OCI-LY7 (cell line): Measurements from ENCODE around the gene RBM26. TPM values are rescaled to one million over a fixed set of nuclear protein-coding genes. Genes with fewer than 3 reads are reported as not detected.

Source experiments
- BruUV-seq: library from RNA; stranded (reverse); fragments of 400-500 nt; replicated peaks from 2 replicates; lab custom pipeline; 2021; lab: Mats Ljungman, UMichigan
- CTCF ChIA-PET: fragments of 300-600 bp; sonication (Branson Sonifier 250); formaldehyde crosslinking; loops from one replicate; lab custom pipeline; 2022; ENCODE audit warnings: antibody characterized with exemption; ENCODE audit not compliant: unreplicated experiment; lab: Charles Lee
- POLR2A ChIA-PET: fragments of 300-600 bp; sonication (Branson Sonifier 250); formaldehyde crosslinking; loops from one replicate; lab custom pipeline; 2022; ENCODE audit warnings: antibody characterized with exemption; lab: Charles Lee
- DNase-seq: peaks from one replicate; pipeline ENCODE4 v3.0.0-alpha.2; 2015; ENCODE audit warnings: low spot score
- H2AFZ ChIP-seq: fragments of 200-600 bp; sonication (generic), shearing (Covaris generic); 2 replicates; pipeline ENCODE4 v1.6.1; 2014; ENCODE audit warnings: mild to moderate bottlenecking, antibody characterized with exemption, low read length, moderate library complexity
- H3K27ac ChIP-seq: fragments of 200-600 bp; sonication (generic); 2 replicates; pipeline ENCODE4 v1.5.1; 2014; ENCODE audit warnings: mixed run types, low read depth, mild to moderate bottlenecking, moderate library complexity, low read length, inconsistent platforms; ENCODE audit not compliant: poor library complexity, severe bottlenecking
- H3K36me3 ChIP-seq: fragments of 200-600 bp; sonication (generic); 2 replicates; pipeline ENCODE4 v1.6.1; 2014; ENCODE audit warnings: mild to moderate bottlenecking, antibody characterized with exemption, low read length, moderate library complexity, mixed read lengths; ENCODE audit not compliant: insufficient read depth
- H3K4me1 ChIP-seq: fragments of 200-600 bp; sonication (generic); 2 replicates; pipeline ENCODE4 v1.5.1; 2014; ENCODE audit warnings: mild to moderate bottlenecking, low read length; ENCODE audit not compliant: insufficient read depth, poor library complexity, severe bottlenecking
- H3K4me2 ChIP-seq: fragments of 200-600 bp; sonication (generic); 2 replicates; pipeline ENCODE4 v1.6.1; 2014; ENCODE audit warnings: mild to moderate bottlenecking, low read length
- H3K4me3 ChIP-seq: fragments of 200-600 bp; sonication (generic); 2 replicates; pipeline ENCODE4 v1.5.1; 2014; ENCODE audit warnings: mild to moderate bottlenecking, low read depth, low read length; ENCODE audit not compliant: poor library complexity, severe bottlenecking
- H3K79me2 ChIP-seq: fragments of 200-600 bp; sonication (generic); 2 replicates; pipeline ENCODE4 v1.6.1; 2016; ENCODE audit warnings: low read depth, mild to moderate bottlenecking, low read length, moderate library complexity, mixed read lengths; ENCODE audit not compliant: insufficient read depth
- H3K9me2 ChIP-seq: fragments of 200-600 bp; sonication (generic); 2 replicates; pipeline ENCODE4 v1.6.1; 2016; ENCODE audit warnings: mild to moderate bottlenecking, low read length, mixed read lengths; ENCODE audit not compliant: insufficient read depth
- H3K9me3 ChIP-seq: fragments of 200-600 bp; sonication (generic); 2 replicates; pipeline ENCODE4 v1.6.1; 2014; ENCODE audit warnings: mild to moderate bottlenecking, mixed run types, low read length, mixed read lengths
- H4K20me1 ChIP-seq: fragments of 200-600 bp; sonication (generic); 2 replicates; pipeline ENCODE4 v1.6.1; 2014; ENCODE audit warnings: mild to moderate bottlenecking, antibody characterized with exemption, low read length, moderate library complexity, mixed read lengths; ENCODE audit not compliant: insufficient read depth
- CTCF ChIP-seq: fragments of 200-600 bp; sonication (generic); conservative IDR thresholded peaks from 2 replicates; pipeline ENCODE4 v1.5.1; 2014; ENCODE audit warnings: mild to moderate bottlenecking, antibody characterized with exemption, low read length, moderate library complexity, mixed read lengths
- EZH2phosphoT487 ChIP-seq: fragments of 200-600 bp; sonication (generic); IDR thresholded peaks from 2 replicates; pipeline ENCODE4 v1.6.1; 2018; ENCODE audit warnings: low read depth, borderline replicate concordance, mild to moderate bottlenecking, mixed run types, antibody characterized with exemption, low read length, moderate library complexity, mixed read lengths
- intact Hi-C: fragments of 100-400 bp; cut with micrococcal nuclease; formaldehyde crosslinking; loops from one replicate; pipeline ENCODE4 v1.10.0; 2022; ENCODE audit not compliant: unreplicated experiment
- total RNA-seq, 2 experiments: library from RNA; depleted of rRNA in 1 of 2; stranded (reverse); fragments of >200 nt in 1 of 2; shearing (Covaris generic) in 1 of 2; gene quantifications; 2 replicates each; pipeline ENCODE4 v1.2.3, GENCODE V29; 2014 to 2022

Gene RBM26
- total RNA-seq, 2 experiments from 2014 or later, result 44.1 to 85.2 TPM

GRCh38 chr13:79434556-79434955 is 28.5 kb upstream of the RBM26 start:
- POLR2A ChIA-PET, result no interaction called here
- H4K20me1 ChIP-seq, result no peaks in the 10 kb centered on the region
- H3K4me1 ChIP-seq, result no peaks in the 10 kb centered on the region
- H3K27ac ChIP-seq, result no peak overlapping the region
- no TSS peak for BruUV-seq
- H3K4me3 ChIP-seq, result no peak overlapping the region
- H3K36me3 ChIP-seq, result no peaks in the 10 kb centered on the region
- TF ChIP-seq CTCF, result no peak
- no peak for TF ChIP-seq EZH2phosphoT487
- DNase-seq, result no peak
- no peak overlapping the region for H3K4me2 ChIP-seq
- no peak overlapping the region for H2AFZ ChIP-seq
- CTCF ChIA-PET, result no interaction called here
- H3K79me2 ChIP-seq, result no peaks in the 10 kb centered on the region
- intact Hi-C loops, result no loop called here
- no peaks in the 10 kb centered on the region for H3K9me2 ChIP-seq
- H3K9me3 ChIP-seq, result no peaks in the 10 kb centered on the region

- TF ChIP-seq CTCF (no peak), EZH2phosphoT487 (no peak)
- ChIA-PET CTCF (no interaction called here), POLR2A (no interaction called here)
- no peaks in the 10 kb centered on the region for H3K36me3 ChIP-seq
- H3K4me1 ChIP-seq, result no peaks in the 10 kb centered on the region
- H3K9me3 ChIP-seq, result no peaks in the 10 kb centered on the region
- H2AFZ ChIP-seq, result no peak overlapping the region
- intact Hi-C loops, result no loop called here
- H3K9me2 ChIP-seq, result no peaks in the 10 kb centered on the region
- H4K20me1 ChIP-seq, result no peaks in the 10 kb centered on the region
- no peak overlapping the region for H3K27ac ChIP-seq
- no peak overlapping the region for H3K4me2 ChIP-seq
- BruUV-seq, result no TSS peak
- no peak for DNase-seq
- H3K79me2 ChIP-seq, result no peaks in the 10 kb centered on the region
- no peak overlapping the region for H3K4me3 ChIP-seq
Observed at GRCh38 chr13:79432992-79433391, 26.9 kb upstream of the RBM26 start.

- H3K4me1 ChIP-seq, result no peaks in the 10 kb centered on the region
- H3K4me3 ChIP-seq, result no peak overlapping the region
- no peaks in the 10 kb centered on the region for H3K79me2 ChIP-seq
- H3K9me2 ChIP-seq, result no peaks in the 10 kb centered on the region
- no peak overlapping the region for H3K27ac ChIP-seq
- no peak for TF ChIP-seq CTCF
- no peak for TF ChIP-seq EZH2phosphoT487
- no peak overlapping the region for H2AFZ ChIP-seq
- DNase-seq, result no peak
- CTCF ChIA-PET, result no interaction called here
- POLR2A ChIA-PET, result no interaction called here
- no peaks in the 10 kb centered on the region for H4K20me1 ChIP-seq
- no peaks in the 10 kb centered on the region for H3K9me3 ChIP-seq
- BruUV-seq, result no TSS peak
- no peaks in the 10 kb centered on the region for H3K36me3 ChIP-seq
- intact Hi-C loops, result no loop called here
- no peak overlapping the region for H3K4me2 ChIP-seq
Observed at GRCh38 chr13:79432086-79432485, 26.0 kb upstream of the RBM26 start.
